ENCODE results near the gene MRPL58. TPM values are rescaled to one million over a fixed set of nuclear protein-coding genes. Genes with fewer than 3 reads are reported as not detected.

Gene MRPL58
- total RNA-seq, 1 donor from 2014 or later = 22.4 TPM

GRCh38 chr17:74990581-74991105 lies 21.8 kb upstream of the MRPL58 start:
- peak overlapping the region; percentile 31 for H3K27ac ChIP-seq

GRCh38 chr17:74992223-74992622 lies 20.2 kb upstream of the MRPL58 start:
- intact Hi-C loops (cut with DNase I) = no loop called here
- H3K27ac ChIP-seq = peak overlapping the region; percentile 37
- DNase-seq (no peak), ATAC-seq (no peak)
- TF ChIP-seq CTCF (IDR thresholded peaks at IDR 0.05) = no peak
- H3K9me3 ChIP-seq = no peaks in the 10 kb centered on the region
- no peaks in the 10 kb centered on the region for H3K27me3 ChIP-seq (ENCODE audit: low read depth)
- no peaks in the 10 kb centered on the region for H3K36me3 ChIP-seq
- peaks cover 26% of the 10 kb centered on the region for H3K4me1 ChIP-seq
- no peak overlapping the region for H3K4me3 ChIP-seq

More at GRCh38 chr17:74990581-74991105, 21.8 kb upstream of the MRPL58 start:
- Histone ChIP-seq H3K4me1 (peaks cover 32% of the 10 kb centered on the region), H3K4me3 (no peak overlapping the region), H3K36me3 (no peaks in the 10 kb centered on the region), H3K27me3 (ENCODE audit: low read depth) (no peaks in the 10 kb centered on the region), H3K9me3 (no peaks in the 10 kb centered on the region)
- intact Hi-C loops (cut with DNase I) = no loop called here
- DNase-seq (no peak), ATAC-seq (no peak)
- no peak for TF ChIP-seq CTCF (IDR thresholded peaks at IDR 0.05)

- peaks cover 2% of the 10 kb centered on the region for H3K36me3 ChIP-seq
- no peak overlapping the region for H3K4me3 ChIP-seq
- H3K4me1 ChIP-seq = peaks cover 13% of the 10 kb centered on the region
- ATAC-seq = no peak
- no peak overlapping the region for H3K27ac ChIP-seq
- no peak for DNase-seq
- no peaks in the 10 kb centered on the region for H3K9me3 ChIP-seq
- H3K27me3 ChIP-seq (ENCODE audit: low read depth) = no peaks in the 10 kb centered on the region
- intact Hi-C loops (cut with DNase I) = no loop called here
- no peak for TF ChIP-seq CTCF (IDR thresholded peaks at IDR 0.05)
Observed at GRCh38 chr17:74994440-74994839, 18.0 kb upstream of the MRPL58 start.

GRCh38 chr17:74995847-74996246 lies 16.6 kb upstream of the MRPL58 start:
- intact Hi-C loops (cut with DNase I) = no loop called here
- peaks cover 10% of the 10 kb centered on the region for H3K36me3 ChIP-seq
- H3K27me3 ChIP-seq (ENCODE audit: low read depth) = no peaks in the 10 kb centered on the region
- no peaks in the 10 kb centered on the region for H3K4me1 ChIP-seq
- no peak for DNase-seq
- no peak for ATAC-seq
- no peak overlapping the region for H3K4me3 ChIP-seq
- no peak overlapping the region for H3K27ac ChIP-seq
- H3K9me3 ChIP-seq = no peaks in the 10 kb centered on the region
- TF ChIP-seq CTCF (IDR thresholded peaks at IDR 0.05) = no peak

GRCh38 chr17:74998783-74999182 lies 13.7 kb upstream of the MRPL58 start:
- Histone ChIP-seq H3K27ac (no peak overlapping the region), H3K9me3 (no peaks in the 10 kb centered on the region), H3K27me3 (ENCODE audit: low read depth) (no peaks in the 10 kb centered on the region), H3K4me3 (no peak overlapping the region), H3K4me1 (no peaks in the 10 kb centered on the region), H3K36me3 (peaks cover 35% of the 10 kb centered on the region)
- intact Hi-C loops (cut with DNase I) = no loop called here
- TF ChIP-seq CTCF (IDR thresholded peaks at IDR 0.05) = no peak
- ATAC-seq (no peak), DNase-seq (no peak)
